ENCODE measurements around the gene SRPK2.

Gene SRPK2

DNA sequence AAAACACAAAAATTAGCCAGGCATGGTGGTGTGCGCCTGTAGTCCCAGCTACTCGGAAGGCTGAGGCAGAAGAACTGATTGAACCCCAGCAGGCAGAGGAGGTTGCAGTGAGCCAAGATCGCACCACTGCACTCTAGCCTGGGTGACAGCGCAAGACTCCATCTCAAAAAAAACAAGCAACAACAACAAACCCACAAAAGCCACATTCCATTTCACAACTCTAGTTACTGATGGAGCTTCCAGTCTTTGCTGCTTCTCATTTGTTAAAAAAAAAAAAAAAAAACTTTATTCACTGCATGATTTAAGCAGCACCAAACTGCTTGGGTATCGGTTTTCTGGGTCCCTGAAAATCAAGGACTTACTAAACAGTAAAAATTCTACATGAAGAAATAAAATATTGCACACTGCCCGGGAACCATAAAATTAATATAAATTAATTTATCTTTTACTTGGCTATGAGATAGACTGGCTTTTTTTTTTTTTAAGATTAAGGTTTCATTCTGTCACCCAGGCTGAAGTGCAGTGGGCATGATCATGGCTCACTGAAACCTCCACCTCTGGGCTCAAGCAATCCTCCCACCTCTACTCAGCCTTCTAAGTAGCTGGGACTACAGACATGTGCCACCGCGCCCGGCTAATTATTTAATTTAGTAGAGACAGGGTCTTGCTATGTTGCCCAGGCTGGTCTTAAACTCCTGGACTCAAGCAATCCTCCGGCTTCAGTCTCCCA lies 42.0 kb downstream of the SRPK2 start:
- Histone ChIP-seq H3K27me3 (ENCODE audit: control insufficient read depth, insufficient read depth, low read length) (no peaks in the 10 kb centered on the region), H3K4me1 (no peaks in the 10 kb centered on the region), H3K4me3 (ENCODE audit: low read depth, low read length) (no peak overlapping the region), H3K9ac (no peak overlapping the region), H3K4me2 (ENCODE audit: low read length) (no peak overlapping the region), H2AFZ (no peak overlapping the region), H3K9me3 (ENCODE audit: control insufficient read depth, low read length) (no peaks in the 10 kb centered on the region), H3K79me2 (peaks cover 22% of the 10 kb centered on the region), H3K27ac (no peak overlapping the region), H3K36me3 (ENCODE audit: control insufficient read depth, insufficient read depth, low read length) (no peaks in the 10 kb centered on the region)
- TF ChIP-seq, protein P1, sequence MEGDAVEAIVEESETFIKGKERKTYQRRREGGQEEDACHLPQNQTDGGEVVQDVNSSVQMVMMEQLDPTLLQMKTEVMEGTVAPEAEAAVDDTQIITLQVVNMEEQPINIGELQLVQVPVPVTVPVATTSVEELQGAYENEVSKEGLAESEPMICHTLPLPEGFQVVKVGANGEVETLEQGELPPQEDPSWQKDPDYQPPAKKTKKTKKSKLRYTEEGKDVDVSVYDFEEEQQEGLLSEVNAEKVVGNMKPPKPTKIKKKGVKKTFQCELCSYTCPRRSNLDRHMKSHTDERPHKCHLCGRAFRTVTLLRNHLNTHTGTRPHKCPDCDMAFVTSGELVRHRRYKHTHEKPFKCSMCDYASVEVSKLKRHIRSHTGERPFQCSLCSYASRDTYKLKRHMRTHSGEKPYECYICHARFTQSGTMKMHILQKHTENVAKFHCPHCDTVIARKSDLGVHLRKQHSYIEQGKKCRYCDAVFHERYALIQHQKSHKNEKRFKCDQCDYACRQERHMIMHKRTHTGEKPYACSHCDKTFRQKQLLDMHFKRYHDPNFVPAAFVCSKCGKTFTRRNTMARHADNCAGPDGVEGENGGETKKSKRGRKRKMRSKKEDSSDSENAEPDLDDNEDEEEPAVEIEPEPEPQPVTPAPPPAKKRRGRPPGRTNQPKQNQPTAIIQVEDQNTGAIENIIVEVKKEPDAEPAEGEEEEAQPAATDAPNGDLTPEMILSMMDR (IDR thresholded peaks at IDR 0.05), result no peak

DNA sequence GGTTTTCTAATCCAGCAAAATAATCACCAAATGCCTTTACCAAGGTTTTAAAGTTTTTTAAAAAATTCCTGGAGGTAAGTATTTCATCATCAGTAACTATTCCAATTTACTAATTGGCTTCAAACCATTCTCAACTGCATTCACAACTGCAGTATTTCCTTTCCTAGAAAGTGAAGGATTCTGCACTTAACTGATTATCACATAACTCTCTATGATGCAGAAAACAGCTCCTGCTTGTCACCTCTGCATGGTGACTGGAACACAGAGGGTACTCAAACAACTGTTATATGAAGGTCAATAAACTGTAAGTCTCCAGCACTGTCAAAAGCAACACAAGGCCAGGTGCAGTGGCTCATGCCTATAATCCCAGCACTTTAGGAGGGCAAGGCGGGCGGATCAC lies 42.6 kb downstream of the SRPK2 start:
- H3K9me3 ChIP-seq (ENCODE audit: control insufficient read depth, low read length), result no peaks in the 10 kb centered on the region
- no peak overlapping the region for H3K4me3 ChIP-seq (ENCODE audit: low read depth, low read length)
- H3K79me2 ChIP-seq, result peaks cover 20% of the 10 kb centered on the region
- no peaks in the 10 kb centered on the region for H3K27me3 ChIP-seq (ENCODE audit: control insufficient read depth, insufficient read depth, low read length)
- H3K36me3 ChIP-seq (ENCODE audit: control insufficient read depth, insufficient read depth, low read length), result no peaks in the 10 kb centered on the region
- H3K9ac ChIP-seq, result no peak overlapping the region
- H3K27ac ChIP-seq, result no peak overlapping the region
- no peak overlapping the region for H2AFZ ChIP-seq
- TF ChIP-seq, protein P1 (IDR thresholded peaks at IDR 0.05), result no peak
- H3K4me1 ChIP-seq, result no peaks in the 10 kb centered on the region
- H3K4me2 ChIP-seq (ENCODE audit: low read length), result no peak overlapping the region

DNA sequence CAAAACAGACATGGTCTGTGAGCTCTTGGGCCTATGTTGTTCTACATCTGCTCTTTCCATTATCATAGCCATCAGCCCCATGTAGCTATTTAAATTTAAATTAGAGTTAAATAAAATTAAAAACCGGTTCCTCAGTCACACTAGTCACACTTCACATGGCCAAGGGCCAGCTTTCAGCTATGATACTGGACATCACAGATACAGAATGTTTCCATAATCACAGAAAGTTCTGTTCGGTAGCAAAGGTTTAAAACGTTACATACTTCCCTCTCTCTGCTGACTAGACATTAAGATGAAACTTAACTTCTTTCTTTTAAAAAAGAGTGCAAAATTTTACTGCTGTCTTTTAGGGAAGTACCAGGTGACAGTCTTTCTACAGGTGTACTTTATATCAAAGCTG lies 43.0 kb downstream of the SRPK2 start:
- no peaks in the 10 kb centered on the region for H3K27me3 ChIP-seq (ENCODE audit: control insufficient read depth, insufficient read depth, low read length)
- no peak overlapping the region for H3K4me3 ChIP-seq (ENCODE audit: low read depth, low read length)
- H3K4me2 ChIP-seq (ENCODE audit: low read length), result no peak overlapping the region
- H3K4me1 ChIP-seq, result no peaks in the 10 kb centered on the region
- H3K9me3 ChIP-seq (ENCODE audit: control insufficient read depth, low read length), result no peaks in the 10 kb centered on the region
- no peak overlapping the region for H3K27ac ChIP-seq
- H2AFZ ChIP-seq, result no peak overlapping the region
- H3K9ac ChIP-seq, result no peak overlapping the region
- H3K79me2 ChIP-seq, result peaks cover 16% of the 10 kb centered on the region
- H3K36me3 ChIP-seq (ENCODE audit: control insufficient read depth, insufficient read depth, low read length), result no peaks in the 10 kb centered on the region
- TF ChIP-seq, protein P1 (IDR thresholded peaks at IDR 0.05), result no peak

DNA sequence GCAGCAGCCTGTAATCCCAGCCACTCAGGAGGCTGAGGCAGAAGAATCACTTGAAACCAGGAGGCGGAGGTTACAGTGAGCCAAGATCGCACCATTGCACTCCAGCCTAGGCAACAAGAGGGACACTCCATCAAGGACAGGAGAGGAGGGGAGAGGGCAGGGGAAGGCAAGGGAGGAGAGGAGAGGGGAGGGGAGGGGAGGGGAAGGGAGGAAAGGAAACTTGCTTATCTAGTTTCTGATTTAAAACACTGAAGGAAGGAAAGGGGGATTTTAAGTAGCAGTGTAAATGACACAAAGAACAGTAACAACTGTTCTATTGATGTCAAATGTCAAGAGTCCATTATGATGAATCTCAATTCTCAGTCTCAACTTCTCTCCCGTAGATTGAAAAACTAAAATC lies 43.7 kb downstream of the SRPK2 start:
- Histone ChIP-seq H3K27me3 (ENCODE audit: control insufficient read depth, insufficient read depth, low read length) (no peaks in the 10 kb centered on the region), H3K4me2 (ENCODE audit: low read length) (no peak overlapping the region), H3K9me3 (ENCODE audit: control insufficient read depth, low read length) (no peaks in the 10 kb centered on the region), H3K27ac (no peak overlapping the region), H2AFZ (no peak overlapping the region), H3K79me2 (peaks cover 10% of the 10 kb centered on the region), H3K9ac (no peak overlapping the region), H3K36me3 (ENCODE audit: control insufficient read depth, insufficient read depth, low read length) (no peaks in the 10 kb centered on the region), H3K4me3 (ENCODE audit: low read depth, low read length) (no peak overlapping the region), H3K4me1 (no peaks in the 10 kb centered on the region)
- TF ChIP-seq, protein P1 (IDR thresholded peaks at IDR 0.05), result no peak
